ENCODE data around the gene METRN. TPM values are rescaled to one million over a fixed set of nuclear protein-coding genes. Genes with fewer than 3 reads are reported as not detected.

METRN gene
- polyA plus RNA-seq, 1 of the 3 experiments (the other 2 are of a cell fraction), result 59.7 TPM

DNA sequence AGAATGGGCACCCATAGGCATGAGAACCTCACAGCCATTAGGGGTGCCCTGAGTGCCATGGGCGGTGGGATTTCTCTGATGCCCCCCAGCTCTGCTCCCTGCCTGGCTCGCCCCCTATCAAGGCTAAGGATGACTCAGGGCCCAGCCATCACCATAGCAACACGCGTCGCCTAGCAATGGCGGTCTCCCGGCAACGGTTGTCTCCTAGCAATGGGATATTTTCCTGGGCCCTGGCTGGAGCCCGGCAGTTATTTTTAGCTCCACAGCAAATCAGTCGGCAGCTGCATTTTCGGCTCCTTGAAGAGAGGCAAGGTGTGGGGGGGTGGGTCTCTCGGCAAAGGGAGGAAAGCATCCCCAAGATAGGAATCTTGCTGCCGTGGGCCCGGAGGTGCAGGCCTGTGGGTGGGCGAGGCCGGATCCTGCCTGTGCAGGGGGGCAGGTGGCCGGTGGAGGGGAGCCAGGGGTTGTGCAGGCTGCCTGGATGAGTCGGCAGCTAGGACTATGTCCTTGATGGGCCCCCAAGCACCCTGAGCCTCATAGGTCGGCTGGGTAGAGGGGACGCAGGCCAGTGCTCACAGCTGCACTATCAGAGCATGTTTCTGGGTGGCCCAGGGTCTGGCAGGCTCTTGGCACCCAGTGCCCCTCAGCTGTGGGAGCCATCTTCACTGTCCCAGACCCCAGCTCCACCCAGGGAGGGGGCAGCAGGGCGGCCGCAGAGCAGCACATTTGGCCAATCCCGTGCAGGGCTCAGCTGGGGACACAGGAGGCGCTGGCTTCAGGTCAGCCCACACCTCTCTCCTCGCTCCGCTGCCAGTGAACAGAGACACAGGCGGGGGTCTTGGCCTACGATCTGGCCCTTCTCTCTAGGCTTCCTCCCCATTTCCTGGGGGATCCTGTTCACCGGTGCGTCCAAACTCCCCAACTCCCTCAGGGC lies 5.1 kb upstream of the METRN start:
- H3F3A ChIP-seq (replicated peaks; ENCODE audit: insufficient read depth), result peaks cover 30% of the 10 kb centered on the region
- no peaks in the 10 kb centered on the region for H3K27me3 ChIP-seq (ENCODE audit: insufficient read depth)
- peaks cover 3% of the 10 kb centered on the region; the same call in 1 of the 2 replicates for H3K79me2 ChIP-seq (ENCODE audit: insufficient read depth)
- no peaks in the 10 kb centered on the region for H3K9me3 ChIP-seq
- no peak overlapping the region for H2AFZ ChIP-seq (ENCODE audit: low read depth)
- peak overlapping the region; percentile 82 to 84 for H3K27ac ChIP-seq (ENCODE audit: low read depth in 2 of 2, low read length in 1 of 2)
- ChIA-PET CTCF (interaction anchor here (0.9 to 22.4 kb wide), 11 partner anchors 8 to 393 kb away, joined by 3 to 358 read pairs (median 5); partner anchors contain the start of genes ANTKMT, CCDC78, CHTF18 and CIAO3), POLR2A (interaction anchor here (0.6 to 2.8 kb wide), 5 partner anchors 11 to 78 kb away, joined by 4 to 19 read pairs (median 4); partner anchors contain the start of genes ANTKMT, CHTF18 and RPUSD1)
- peak; percentile 91 for DNase-seq
- no peaks in the 10 kb centered on the region for H3K9me2 ChIP-seq
- WGBS (ENCODE audit: low lambda C conversion rate), result 26% methylated on average over 24 of the region's 30 CpGs
- no peaks in the 10 kb centered on the region for H3K36me3 ChIP-seq (replicated peaks in 1 of 2; ENCODE audit: control insufficient read depth in 1 of 2, insufficient read depth in 2 of 2, low read length in 1 of 2)
- H4K20me1 ChIP-seq (ENCODE audit: insufficient read depth), result no peaks in the 10 kb centered on the region; the same call in 1 of the 2 replicates
- peaks cover 23 to 38% of the 10 kb centered on the region in 2 experiments; a peak in 2 of 4 replicates for H3K4me1 ChIP-seq (ENCODE audit: control insufficient read depth in 1 of 2, insufficient read depth in 2 of 2, low read depth in 1 of 2, low read length in 1 of 2)
- peak overlapping the region; percentile 60 for H3K9ac ChIP-seq
- peak overlapping the region; percentile 95 for H3K4me2 ChIP-seq
- H3K4me3 ChIP-seq (ENCODE audit: low read depth in 2 of 2, low read length in 1 of 2), result peak overlapping the region; percentile 29 to 61; a peak in 3 of 4 replicates
- no peak for TF ChIP-seq RAD21 (IDR thresholded peaks at IDR 0.05; ENCODE audit: low read length)
- TF ChIP-seq, protein P1, sequence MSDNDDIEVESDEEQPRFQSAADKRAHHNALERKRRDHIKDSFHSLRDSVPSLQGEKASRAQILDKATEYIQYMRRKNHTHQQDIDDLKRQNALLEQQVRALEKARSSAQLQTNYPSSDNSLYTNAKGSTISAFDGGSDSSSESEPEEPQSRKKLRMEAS (IDR thresholded peaks at IDR 0.05; ENCODE audit: low read depth), result no peak
- TF ChIP-seq EP300 (IDR thresholded peaks at IDR 0.05; ENCODE audit: borderline replicate concordance in 1 of 2, low read depth in 1 of 2, low read length in 1 of 2), result no peak
- no peak for TF ChIP-seq ELF1 (IDR thresholded peaks at IDR 0.05)
- TF ChIP-seq TCF12 (IDR thresholded peaks at IDR 0.05), result no peak
- TF ChIP-seq, protein P2, sequence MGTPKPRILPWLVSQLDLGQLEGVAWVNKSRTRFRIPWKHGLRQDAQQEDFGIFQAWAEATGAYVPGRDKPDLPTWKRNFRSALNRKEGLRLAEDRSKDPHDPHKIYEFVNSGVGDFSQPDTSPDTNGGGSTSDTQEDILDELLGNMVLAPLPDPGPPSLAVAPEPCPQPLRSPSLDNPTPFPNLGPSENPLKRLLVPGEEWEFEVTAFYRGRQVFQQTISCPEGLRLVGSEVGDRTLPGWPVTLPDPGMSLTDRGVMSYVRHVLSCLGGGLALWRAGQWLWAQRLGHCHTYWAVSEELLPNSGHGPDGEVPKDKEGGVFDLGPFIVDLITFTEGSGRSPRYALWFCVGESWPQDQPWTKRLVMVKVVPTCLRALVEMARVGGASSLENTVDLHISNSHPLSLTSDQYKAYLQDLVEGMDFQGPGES (IDR thresholded peaks at IDR 0.05; ENCODE audit: low read depth, low read length), result no peak
- TF ChIP-seq NFIC (IDR thresholded peaks at IDR 0.05; ENCODE audit: borderline replicate concordance), result no peak
- no peak for TF ChIP-seq EZH2phosphoT487 (IDR thresholded peaks at IDR 0.05; ENCODE audit: borderline replicate concordance, low read depth)
- no peak for TF ChIP-seq SIN3A (IDR thresholded peaks at IDR 0.05; ENCODE audit: borderline replicate concordance, low read depth, low read length)
- peak; percentile 100 for TF ChIP-seq MXI1 (IDR thresholded peaks at IDR 0.05; ENCODE audit: low read depth, low read length)
- TF ChIP-seq FOSL2 (IDR thresholded peaks at IDR 0.05; ENCODE audit: borderline replicate concordance, low read depth), result peak; percentile 48; the same call in 1 of the 2 replicates
- no peak for TF ChIP-seq YY1 (IDR thresholded peaks at IDR 0.05; ENCODE audit: low read depth)
- TF ChIP-seq TAF1 (IDR thresholded peaks at IDR 0.05; ENCODE audit: borderline replicate concordance, low read depth, low read length), result no peak
- peak; percentile 90 for TF ChIP-seq FOXM1 (IDR thresholded peaks at IDR 0.05; ENCODE audit: low read depth)
- peak; percentile 8 for TF ChIP-seq CHD2 (IDR thresholded peaks at IDR 0.05; ENCODE audit: low read length, partially characterized antibody)
- no peak for TF ChIP-seq NRF1 (IDR thresholded peaks at IDR 0.05; ENCODE audit: low read depth, low read length)
- no peak for TF ChIP-seq JUND (IDR thresholded peaks at IDR 0.05)
- TF ChIP-seq, protein P3, sequence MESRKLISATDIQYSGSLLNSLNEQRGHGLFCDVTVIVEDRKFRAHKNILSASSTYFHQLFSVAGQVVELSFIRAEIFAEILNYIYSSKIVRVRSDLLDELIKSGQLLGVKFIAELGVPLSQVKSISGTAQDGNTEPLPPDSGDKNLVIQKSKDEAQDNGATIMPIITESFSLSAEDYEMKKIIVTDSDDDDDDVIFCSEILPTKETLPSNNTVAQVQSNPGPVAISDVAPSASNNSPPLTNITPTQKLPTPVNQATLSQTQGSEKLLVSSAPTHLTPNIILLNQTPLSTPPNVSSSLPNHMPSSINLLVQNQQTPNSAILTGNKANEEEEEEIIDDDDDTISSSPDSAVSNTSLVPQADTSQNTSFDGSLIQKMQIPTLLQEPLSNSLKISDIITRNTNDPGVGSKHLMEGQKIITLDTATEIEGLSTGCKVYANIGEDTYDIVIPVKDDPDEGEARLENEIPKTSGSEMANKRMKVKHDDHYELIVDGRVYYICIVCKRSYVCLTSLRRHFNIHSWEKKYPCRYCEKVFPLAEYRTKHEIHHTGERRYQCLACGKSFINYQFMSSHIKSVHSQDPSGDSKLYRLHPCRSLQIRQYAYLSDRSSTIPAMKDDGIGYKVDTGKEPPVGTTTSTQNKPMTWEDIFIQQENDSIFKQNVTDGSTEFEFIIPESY (IDR thresholded peaks at IDR 0.05; ENCODE audit: borderline replicate concordance, low read depth), result no peak
- TF ChIP-seq, protein P4, sequence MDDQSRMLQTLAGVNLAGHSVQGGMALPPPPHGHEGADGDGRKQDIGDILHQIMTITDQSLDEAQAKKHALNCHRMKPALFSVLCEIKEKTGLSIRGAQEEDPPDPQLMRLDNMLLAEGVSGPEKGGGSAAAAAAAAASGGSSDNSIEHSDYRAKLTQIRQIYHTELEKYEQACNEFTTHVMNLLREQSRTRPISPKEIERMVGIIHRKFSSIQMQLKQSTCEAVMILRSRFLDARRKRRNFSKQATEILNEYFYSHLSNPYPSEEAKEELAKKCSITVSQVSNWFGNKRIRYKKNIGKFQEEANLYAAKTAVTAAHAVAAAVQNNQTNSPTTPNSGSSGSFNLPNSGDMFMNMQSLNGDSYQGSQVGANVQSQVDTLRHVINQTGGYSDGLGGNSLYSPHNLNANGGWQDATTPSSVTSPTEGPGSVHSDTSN (IDR thresholded peaks at IDR 0.05), result no peak
- TF ChIP-seq, protein P5, sequence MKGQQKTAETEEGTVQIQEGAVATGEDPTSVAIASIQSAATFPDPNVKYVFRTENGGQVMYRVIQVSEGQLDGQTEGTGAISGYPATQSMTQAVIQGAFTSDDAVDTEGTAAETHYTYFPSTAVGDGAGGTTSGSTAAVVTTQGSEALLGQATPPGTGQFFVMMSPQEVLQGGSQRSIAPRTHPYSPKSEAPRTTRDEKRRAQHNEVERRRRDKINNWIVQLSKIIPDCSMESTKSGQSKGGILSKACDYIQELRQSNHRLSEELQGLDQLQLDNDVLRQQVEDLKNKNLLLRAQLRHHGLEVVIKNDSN (IDR thresholded peaks at IDR 0.05; ENCODE audit: borderline replicate concordance, low read depth), result no peak
- 0 out of 2 replicates have a peak, but pooled peaks have one; percentile 16 for TF ChIP-seq RCOR1 (IDR thresholded peaks at IDR 0.05; ENCODE audit: low read length)
- TF ChIP-seq, protein P6, sequence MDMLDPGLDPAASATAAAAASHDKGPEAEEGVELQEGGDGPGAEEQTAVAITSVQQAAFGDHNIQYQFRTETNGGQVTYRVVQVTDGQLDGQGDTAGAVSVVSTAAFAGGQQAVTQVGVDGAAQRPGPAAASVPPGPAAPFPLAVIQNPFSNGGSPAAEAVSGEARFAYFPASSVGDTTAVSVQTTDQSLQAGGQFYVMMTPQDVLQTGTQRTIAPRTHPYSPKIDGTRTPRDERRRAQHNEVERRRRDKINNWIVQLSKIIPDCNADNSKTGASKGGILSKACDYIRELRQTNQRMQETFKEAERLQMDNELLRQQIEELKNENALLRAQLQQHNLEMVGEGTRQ (IDR thresholded peaks at IDR 0.05; ENCODE audit: borderline replicate concordance, low read depth, low read length), result no peak
- no peak for TF ChIP-seq FOXJ3 (CRISPR knock-in tag; IDR thresholded peaks at IDR 0.05)
- peak; percentile 53; the same call in 1 of the 2 replicates for TF ChIP-seq GATA2 (CRISPR knock-in tag; IDR thresholded peaks at IDR 0.05)
- TF ChIP-seq RXRA (IDR thresholded peaks at IDR 0.05; ENCODE audit: borderline replicate concordance, low read depth), result no peak
- no peak; the same call in 1 of the 2 replicates for TF ChIP-seq MEF2A (IDR thresholded peaks at IDR 0.05; ENCODE audit: borderline replicate concordance, low read depth)
- no peak for TF ChIP-seq RFX5 (IDR thresholded peaks at IDR 0.05; ENCODE audit: low read length)
